Smooth muscle cell (in vitro differentiated cells): Measurements from ENCODE around the gene ALPI. TPM values are rescaled to one million over a fixed set of nuclear protein-coding genes. Genes with fewer than 3 reads are reported as not detected.

ENCODE experiments used
- DNase-seq: peaks from one replicate; lab custom pipeline; 2025; ENCODE audit not compliant: unreplicated experiment; lab: John Stamatoyannopoulos, UW
- H2AFZ ChIP-seq: fragments of 200-600 bp; sonication (generic); 2 replicates; pipeline ENCODE4 v1.6.0; 2016; ENCODE audit warnings: antibody characterized with exemption, low read depth, mild to moderate bottlenecking
- H3F3A ChIP-seq: fragments of 200-600 bp; sonication (generic); 2 replicates; pipeline ENCODE4 v1.6.0; 2017; ENCODE audit warnings: antibody characterized with exemption, low read depth
- H3K27ac ChIP-seq: fragments of 200-600 bp; sonication (generic); 2 replicates; pipeline ENCODE4 v1.5.1; 2016; ENCODE audit warnings: low read depth, mild to moderate bottlenecking
- H3K27me3 ChIP-seq: fragments of 200-600 bp; sonication (generic); 2 replicates; pipeline ENCODE4 v1.6.1; 2016; ENCODE audit warnings: low read depth, mild to moderate bottlenecking
- H3K36me3 ChIP-seq: fragments of 200-600 bp; sonication (generic); 2 replicates; pipeline ENCODE4 v1.5.1; 2016; ENCODE audit warnings: low read depth
- H3K4me1 ChIP-seq: fragments of 200-600 bp; sonication (generic); 2 replicates; pipeline ENCODE4 v1.5.1; 2016; ENCODE audit warnings: low read depth
- H3K4me2 ChIP-seq: fragments of 200-600 bp; sonication (generic); 2 replicates; pipeline ENCODE4 v1.6.0; 2016; ENCODE audit warnings: mild to moderate bottlenecking
- H3K4me3 ChIP-seq: fragments of 200-600 bp; sonication (generic); 2 replicates; pipeline ENCODE4 v1.5.1; 2016; ENCODE audit warnings: mild to moderate bottlenecking
- H3K79me2 ChIP-seq: fragments of 200-600 bp; sonication (generic); 2 replicates; pipeline ENCODE4 v1.6.0; 2016; ENCODE audit warnings: low read depth, mild to moderate bottlenecking
- H3K9ac ChIP-seq: fragments of 200-600 bp; sonication (generic); 2 replicates; pipeline ENCODE4 v1.6.0; 2016; ENCODE audit warnings: low read depth
- H3K9me3 ChIP-seq: fragments of 200-600 bp; sonication (generic); replicated peaks from 2 replicates; pipeline ENCODE4 v1.5.1; 2016; ENCODE audit warnings: low read depth
- H4K20me1 ChIP-seq: fragments of 200-600 bp; sonication (generic); 2 replicates; pipeline ENCODE4 v1.6.0; 2016; ENCODE audit warnings: low read depth
- WGBS: methylation state at CpG from one replicate; pipeline ENCODE4 v1.1.7; 2016; ENCODE audit warnings: low lambda C conversion rate; 5-methylcytosine and 5-hydroxymethylcytosine counted together
- polyA plus RNA-seq: library from polyadenylated mRNA; unstranded; fragments of >200 nt; fragmentation: Nextera tagmentation; extraction: Ambion mirVana; gene quantifications from 2 replicates; pipeline ENCODE4 v1.2.1, GENCODE V29; 2016
- total RNA-seq: library from RNA; depleted of rRNA; stranded (reverse); fragments of >200 nt; gene quantifications from 2 replicates; pipeline ENCODE4 v1.2.3, GENCODE V29; 2014
- TF ChIP-seq, protein P1 (sequence below): fragments of 200-600 bp; sonication (generic); IDR thresholded peaks from 2 replicates; pipeline ENCODE4 v1.5.1; 2017; ENCODE audit warnings: borderline replicate concordance, mild to moderate bottlenecking, antibody characterized with exemption; ENCODE audit not compliant: insufficient read depth, poor library complexity, severe bottlenecking

Gene ALPI
- total and polyA plus RNA-seq, 2 experiments from 2014 or later: not detected

DNA sequence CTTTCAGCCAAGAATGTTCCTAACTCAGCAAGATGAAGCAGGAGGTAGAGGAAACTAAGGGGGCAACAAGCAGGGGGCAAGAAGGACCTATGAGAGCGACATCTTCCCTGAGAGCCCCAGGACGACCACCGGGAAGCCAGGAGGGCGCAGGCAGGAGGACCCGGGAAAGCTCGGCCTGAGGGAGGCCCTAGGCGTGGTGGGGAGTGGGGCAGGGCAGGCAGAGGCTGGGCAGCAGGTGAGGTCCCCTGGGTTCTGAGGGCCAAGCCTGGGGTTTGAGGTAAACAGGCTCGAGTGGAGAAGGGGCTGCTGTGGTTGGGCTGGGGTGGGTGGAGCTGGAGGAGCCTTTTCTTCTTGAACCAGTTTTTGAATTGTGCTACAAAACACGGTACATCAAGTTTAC, 1.3 kb upstream of the ALPI start:
- Histone ChIP-seq H3K4me2 (no peak overlapping the region), H3K36me3 (no peaks in the 10 kb centered on the region), H3K9me3 (no peaks in the 10 kb centered on the region), H3K79me2 (no peaks in the 10 kb centered on the region), H3K9ac (no peak overlapping the region), H4K20me1 (no peaks in the 10 kb centered on the region), H3K4me1 (no peaks in the 10 kb centered on the region), H3K27ac (no peak overlapping the region), H2AFZ (no peak overlapping the region), H3K4me3 (no peak overlapping the region), H3K27me3 (peaks cover 8% of the 10 kb centered on the region), H3F3A (no peaks in the 10 kb centered on the region)
- DNase-seq: no peak
- TF ChIP-seq, protein P1, sequence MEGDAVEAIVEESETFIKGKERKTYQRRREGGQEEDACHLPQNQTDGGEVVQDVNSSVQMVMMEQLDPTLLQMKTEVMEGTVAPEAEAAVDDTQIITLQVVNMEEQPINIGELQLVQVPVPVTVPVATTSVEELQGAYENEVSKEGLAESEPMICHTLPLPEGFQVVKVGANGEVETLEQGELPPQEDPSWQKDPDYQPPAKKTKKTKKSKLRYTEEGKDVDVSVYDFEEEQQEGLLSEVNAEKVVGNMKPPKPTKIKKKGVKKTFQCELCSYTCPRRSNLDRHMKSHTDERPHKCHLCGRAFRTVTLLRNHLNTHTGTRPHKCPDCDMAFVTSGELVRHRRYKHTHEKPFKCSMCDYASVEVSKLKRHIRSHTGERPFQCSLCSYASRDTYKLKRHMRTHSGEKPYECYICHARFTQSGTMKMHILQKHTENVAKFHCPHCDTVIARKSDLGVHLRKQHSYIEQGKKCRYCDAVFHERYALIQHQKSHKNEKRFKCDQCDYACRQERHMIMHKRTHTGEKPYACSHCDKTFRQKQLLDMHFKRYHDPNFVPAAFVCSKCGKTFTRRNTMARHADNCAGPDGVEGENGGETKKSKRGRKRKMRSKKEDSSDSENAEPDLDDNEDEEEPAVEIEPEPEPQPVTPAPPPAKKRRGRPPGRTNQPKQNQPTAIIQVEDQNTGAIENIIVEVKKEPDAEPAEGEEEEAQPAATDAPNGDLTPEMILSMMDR: no peak
- 82% methylated on average over 9 of the region's 9 CpGs for WGBS

DNA sequence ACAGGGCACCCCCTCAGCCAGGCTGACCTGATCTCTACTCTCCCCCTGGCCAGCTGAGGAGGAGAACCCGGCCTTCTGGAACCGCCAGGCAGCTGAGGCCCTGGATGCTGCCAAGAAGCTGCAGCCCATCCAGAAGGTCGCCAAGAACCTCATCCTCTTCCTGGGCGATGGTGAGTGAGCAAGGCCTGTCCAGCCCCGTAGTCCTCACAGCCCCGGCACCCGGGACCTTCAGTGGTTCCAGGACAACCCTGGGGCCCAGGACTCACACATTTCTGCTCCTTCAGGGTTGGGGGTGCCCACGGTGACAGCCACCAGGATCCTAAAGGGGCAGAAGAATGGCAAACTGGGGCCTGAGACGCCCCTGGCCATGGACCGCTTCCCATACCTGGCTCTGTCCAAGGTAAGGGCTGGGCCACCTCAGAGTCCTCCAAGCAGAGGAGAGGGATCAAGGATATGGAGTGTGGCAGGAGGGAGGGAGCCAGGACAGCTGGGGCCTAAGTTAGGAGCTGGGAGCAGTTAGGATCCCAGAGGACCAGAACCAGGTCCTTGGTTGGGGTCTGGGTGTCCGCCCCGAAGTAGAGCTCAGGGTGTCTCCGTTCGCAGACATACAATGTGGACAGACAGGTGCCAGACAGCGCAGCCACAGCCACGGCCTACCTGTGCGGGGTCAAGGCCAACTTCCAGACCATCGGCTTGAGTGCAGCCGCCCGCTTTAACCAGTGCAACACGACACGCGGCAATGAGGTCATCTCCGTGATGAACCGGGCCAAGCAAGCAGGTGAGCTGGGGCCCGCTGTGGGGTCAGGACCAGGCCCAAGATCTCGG, 555 bp downstream of the ALPI start:
- TF ChIP-seq, protein P1: no peak
- H3K79me2 ChIP-seq: no peaks in the 10 kb centered on the region
- no peaks in the 10 kb centered on the region for H3K9me3 ChIP-seq
- no peak for DNase-seq
- H3K27ac ChIP-seq: no peak overlapping the region
- H3K4me2 ChIP-seq: no peak overlapping the region
- H3F3A ChIP-seq: no peaks in the 10 kb centered on the region
- H3K36me3 ChIP-seq: no peaks in the 10 kb centered on the region
- no peak overlapping the region for H3K4me3 ChIP-seq
- H3K4me1 ChIP-seq: no peaks in the 10 kb centered on the region
- no peaks in the 10 kb centered on the region for H4K20me1 ChIP-seq
- WGBS: 88% methylated on average over 24 of the region's 27 CpGs
- no peak overlapping the region for H2AFZ ChIP-seq
- no peak overlapping the region for H3K9ac ChIP-seq
- peaks cover 15% of the 10 kb centered on the region for H3K27me3 ChIP-seq

DNA sequence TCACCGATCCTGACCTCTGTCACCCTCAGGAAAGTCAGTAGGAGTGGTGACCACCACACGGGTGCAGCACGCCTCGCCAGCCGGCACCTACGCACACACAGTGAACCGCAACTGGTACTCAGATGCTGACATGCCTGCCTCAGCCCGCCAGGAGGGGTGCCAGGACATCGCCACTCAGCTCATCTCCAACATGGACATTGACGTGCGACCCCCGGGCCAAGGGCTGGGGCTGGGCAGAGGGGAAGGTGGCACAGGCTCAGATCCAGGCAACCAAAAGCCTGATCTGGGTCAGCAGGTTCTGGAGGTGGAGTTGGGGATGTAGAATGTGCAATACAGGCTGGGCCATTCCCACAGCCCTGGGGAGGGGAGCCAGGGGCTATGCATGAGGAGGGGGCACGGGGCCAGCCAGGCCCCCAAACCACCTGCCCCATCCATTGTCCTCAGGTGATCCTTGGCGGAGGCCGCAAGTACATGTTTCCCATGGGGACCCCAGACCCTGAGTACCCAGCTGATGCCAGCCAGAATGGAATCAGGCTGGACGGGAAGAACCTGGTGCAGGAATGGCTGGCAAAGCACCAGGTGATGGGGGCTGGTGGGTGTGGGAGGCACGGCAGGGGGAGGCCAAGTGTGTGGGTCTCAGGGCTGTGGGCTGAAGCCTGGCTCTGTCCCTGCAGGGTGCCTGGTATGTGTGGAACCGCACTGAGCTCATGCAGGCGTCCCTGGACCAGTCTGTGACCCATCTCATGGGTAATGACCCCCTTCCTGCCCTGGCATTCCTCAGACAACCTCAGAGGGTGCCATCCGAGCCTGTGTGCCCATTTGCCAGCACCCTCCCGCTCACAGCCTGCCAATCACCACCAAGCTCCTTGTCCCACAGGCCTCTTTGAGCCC, 1.4 kb downstream of the ALPI start:
- H3K27me3 ChIP-seq: peaks cover 21% of the 10 kb centered on the region
- H3F3A ChIP-seq: no peaks in the 10 kb centered on the region
- H2AFZ ChIP-seq: no peak overlapping the region
- TF ChIP-seq, protein P1: no peak
- H3K27ac ChIP-seq: no peak overlapping the region
- no peak overlapping the region for H3K9ac ChIP-seq
- no peaks in the 10 kb centered on the region for H3K79me2 ChIP-seq
- H3K4me3 ChIP-seq: no peak overlapping the region
- H4K20me1 ChIP-seq: no peaks in the 10 kb centered on the region
- 82% methylated on average over 21 of the region's 21 CpGs for WGBS
- H3K4me2 ChIP-seq: no peak overlapping the region
- no peak for DNase-seq
- H3K9me3 ChIP-seq: no peaks in the 10 kb centered on the region
- H3K4me1 ChIP-seq: no peaks in the 10 kb centered on the region
- no peaks in the 10 kb centered on the region for H3K36me3 ChIP-seq
